ENCODE data around the gene KEL.

Gene KEL

GRCh38 chr7:142945001-142945400, 17.2 kb downstream of the KEL start:
- no peak for TF ChIP-seq EZH2phosphoT487 (IDR thresholded peaks at IDR 0.05; ENCODE audit: low read length)
- TF ChIP-seq, protein P1, sequence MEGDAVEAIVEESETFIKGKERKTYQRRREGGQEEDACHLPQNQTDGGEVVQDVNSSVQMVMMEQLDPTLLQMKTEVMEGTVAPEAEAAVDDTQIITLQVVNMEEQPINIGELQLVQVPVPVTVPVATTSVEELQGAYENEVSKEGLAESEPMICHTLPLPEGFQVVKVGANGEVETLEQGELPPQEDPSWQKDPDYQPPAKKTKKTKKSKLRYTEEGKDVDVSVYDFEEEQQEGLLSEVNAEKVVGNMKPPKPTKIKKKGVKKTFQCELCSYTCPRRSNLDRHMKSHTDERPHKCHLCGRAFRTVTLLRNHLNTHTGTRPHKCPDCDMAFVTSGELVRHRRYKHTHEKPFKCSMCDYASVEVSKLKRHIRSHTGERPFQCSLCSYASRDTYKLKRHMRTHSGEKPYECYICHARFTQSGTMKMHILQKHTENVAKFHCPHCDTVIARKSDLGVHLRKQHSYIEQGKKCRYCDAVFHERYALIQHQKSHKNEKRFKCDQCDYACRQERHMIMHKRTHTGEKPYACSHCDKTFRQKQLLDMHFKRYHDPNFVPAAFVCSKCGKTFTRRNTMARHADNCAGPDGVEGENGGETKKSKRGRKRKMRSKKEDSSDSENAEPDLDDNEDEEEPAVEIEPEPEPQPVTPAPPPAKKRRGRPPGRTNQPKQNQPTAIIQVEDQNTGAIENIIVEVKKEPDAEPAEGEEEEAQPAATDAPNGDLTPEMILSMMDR (IDR thresholded peaks at IDR 0.05; ENCODE audit: low read length): no peak
- no peak for TF ChIP-seq EZH2 (optimal IDR thresholded peaks at IDR 0.05; ENCODE audit: low read depth, low read length)
- no peak for DNase-seq
- no peaks in the 10 kb centered on the region for H3K79me2 ChIP-seq (ENCODE audit: low read length)
- no peak overlapping the region for H3K9ac ChIP-seq (ENCODE audit: low read length)
- H3K9me2 ChIP-seq (replicated peaks; ENCODE audit: insufficient read depth, low read length): no peaks in the 10 kb centered on the region
- no peaks in the 10 kb centered on the region for H3F3A ChIP-seq (ENCODE audit: insufficient read depth, low read length)
- H3K4me3 ChIP-seq (ENCODE audit: low read length): no peak overlapping the region
- H3K36me3 ChIP-seq (replicated peaks; ENCODE audit: insufficient read depth, low read length): no peaks in the 10 kb centered on the region
- no peak overlapping the region for H3K4me2 ChIP-seq (ENCODE audit: low read depth, low read length)
- H2AFZ ChIP-seq (ENCODE audit: low read length): no peak overlapping the region
- no peaks in the 10 kb centered on the region for H3K27me3 ChIP-seq (replicated peaks; ENCODE audit: insufficient read depth, low read length)
- H4K20me1 ChIP-seq (ENCODE audit: insufficient read depth, low read length): no peaks in the 10 kb centered on the region
- H3K4me1 ChIP-seq (ENCODE audit: low read length): no peaks in the 10 kb centered on the region
- H3K9me3 ChIP-seq (replicated peaks; ENCODE audit: insufficient read depth, low read length): no peaks in the 10 kb centered on the region
- no peak overlapping the region for H3K27ac ChIP-seq (ENCODE audit: low read length)

GRCh38 chr7:142943706-142944268, 18.4 kb downstream of the KEL start:
- Histone ChIP-seq H3K4me1 (ENCODE audit: low read length) (no peaks in the 10 kb centered on the region), H2AFZ (ENCODE audit: low read length) (no peak overlapping the region), H3K9me2 (replicated peaks; ENCODE audit: insufficient read depth, low read length) (no peaks in the 10 kb centered on the region), H3K79me2 (ENCODE audit: low read length) (no peaks in the 10 kb centered on the region), H4K20me1 (ENCODE audit: insufficient read depth, low read length) (no peaks in the 10 kb centered on the region), H3K27me3 (replicated peaks; ENCODE audit: insufficient read depth, low read length) (no peaks in the 10 kb centered on the region), H3K27ac (ENCODE audit: low read length) (no peak overlapping the region), H3K36me3 (replicated peaks; ENCODE audit: insufficient read depth, low read length) (no peaks in the 10 kb centered on the region), H3K9ac (ENCODE audit: low read length) (no peak overlapping the region), H3K9me3 (replicated peaks; ENCODE audit: insufficient read depth, low read length) (no peaks in the 10 kb centered on the region), H3F3A (ENCODE audit: insufficient read depth, low read length) (no peaks in the 10 kb centered on the region), H3K4me2 (ENCODE audit: low read depth, low read length) (no peak overlapping the region), H3K4me3 (ENCODE audit: low read length) (no peak overlapping the region)
- no peak for DNase-seq
- TF ChIP-seq EZH2 (optimal IDR thresholded peaks at IDR 0.05; ENCODE audit: low read depth, low read length) (no peak), EZH2phosphoT487 (IDR thresholded peaks at IDR 0.05; ENCODE audit: low read length) (no peak)
- TF ChIP-seq, protein P1 (IDR thresholded peaks at IDR 0.05; ENCODE audit: low read length): no peak

- no peak overlapping the region for H2AFZ ChIP-seq (ENCODE audit: low read length)
- no peak overlapping the region for H3K27ac ChIP-seq (ENCODE audit: low read length)
- H3K4me1 ChIP-seq (ENCODE audit: low read length): no peaks in the 10 kb centered on the region
- DNase-seq: no peak
- H3K9ac ChIP-seq (ENCODE audit: low read length): no peak overlapping the region
- no peaks in the 10 kb centered on the region for H3K27me3 ChIP-seq (replicated peaks; ENCODE audit: insufficient read depth, low read length)
- H3F3A ChIP-seq (ENCODE audit: insufficient read depth, low read length): no peaks in the 10 kb centered on the region
- H3K36me3 ChIP-seq (replicated peaks; ENCODE audit: insufficient read depth, low read length): no peaks in the 10 kb centered on the region
- no peaks in the 10 kb centered on the region for H3K9me3 ChIP-seq (replicated peaks; ENCODE audit: insufficient read depth, low read length)
- no peaks in the 10 kb centered on the region for H4K20me1 ChIP-seq (ENCODE audit: insufficient read depth, low read length)
- H3K4me2 ChIP-seq (ENCODE audit: low read depth, low read length): no peak overlapping the region
- no peaks in the 10 kb centered on the region for H3K79me2 ChIP-seq (ENCODE audit: low read length)
- no peak overlapping the region for H3K4me3 ChIP-seq (ENCODE audit: low read length)
- no peaks in the 10 kb centered on the region for H3K9me2 ChIP-seq (replicated peaks; ENCODE audit: insufficient read depth, low read length)
- TF ChIP-seq EZH2phosphoT487 (IDR thresholded peaks at IDR 0.05; ENCODE audit: low read length) (no peak), EZH2 (optimal IDR thresholded peaks at IDR 0.05; ENCODE audit: low read depth, low read length) (no peak)
- TF ChIP-seq, protein P1 (IDR thresholded peaks at IDR 0.05; ENCODE audit: low read length): no peak
Observed at GRCh38 chr7:142942746-142943145, 19.4 kb downstream of the KEL start.
